H9 (cell line): ENCODE data around the gene TASOR2. TPM values are rescaled to one million over a fixed set of nuclear protein-coding genes. Genes with fewer than 3 reads are reported as not detected.

ENCODE experiments used
- DNase-seq: peaks from one replicate; pipeline ENCODE4 v3.0.0-alpha.2; 2017
- H2AFZ ChIP-seq: one replicate; pipeline ENCODE4 v1.6.1; 2013; ENCODE audit warnings: mild to moderate bottlenecking, low read length, control low read depth, moderate library complexity
- H2AK5ac ChIP-seq: 2 replicates; pipeline ENCODE4 v1.6.1; 2013; ENCODE audit warnings: low read length, control low read depth, mixed read lengths; ENCODE audit not compliant: insufficient read length
- H2BK120ac ChIP-seq: one replicate; pipeline ENCODE4 v1.6.1; 2013; ENCODE audit warnings: low read depth, mild to moderate bottlenecking, low read length, control low read depth, inconsistent platforms; ENCODE audit not compliant: poor library complexity, severe bottlenecking
- H2BK12ac ChIP-seq: 2 replicates; pipeline ENCODE4 v1.6.1; 2013; ENCODE audit warnings: low read length, control low read depth, mixed read lengths, low read depth; ENCODE audit not compliant: insufficient read length
- H2BK15ac ChIP-seq: 2 replicates; pipeline ENCODE4 v1.6.1; 2013; ENCODE audit warnings: low read depth, low read length, control low read depth
- H2BK20ac ChIP-seq: one replicate; pipeline ENCODE4 v1.6.1; 2013; ENCODE audit warnings: low read depth, mild to moderate bottlenecking, low read length, control low read depth, inconsistent platforms; ENCODE audit not compliant: poor library complexity, severe bottlenecking
- H2BK5ac ChIP-seq: 2 replicates; pipeline ENCODE4 v1.6.1; 2013; ENCODE audit warnings: low read length, control low read depth, mixed read lengths; ENCODE audit not compliant: insufficient read length
- H3K14ac ChIP-seq: 2 replicates; pipeline ENCODE4 v1.6.1; 2013; ENCODE audit warnings: low read length, control low read depth; ENCODE audit not compliant: insufficient read depth
- H3K18ac ChIP-seq: 2 replicates; pipeline ENCODE4 v1.6.1; 2013; ENCODE audit warnings: low read depth, mild to moderate bottlenecking, mixed read lengths, low read length, control low read depth; ENCODE audit not compliant: insufficient read length
- H3K23ac ChIP-seq: 2 replicates; pipeline ENCODE4 v1.6.1; 2013; ENCODE audit warnings: low read length, control low read depth, mixed read lengths, low read depth; ENCODE audit not compliant: insufficient read length
- H3K23me2 ChIP-seq: 2 replicates; pipeline ENCODE4 v1.6.1; 2013; ENCODE audit warnings: low read depth, mild to moderate bottlenecking, mixed read lengths, low read length, control low read depth; ENCODE audit not compliant: insufficient read length, poor library complexity, severe bottlenecking
- H3K27ac ChIP-seq: 2 replicates; pipeline ENCODE4 v1.5.1; 2013; ENCODE audit warnings: low read length, control low read depth, mixed read lengths, low read depth; ENCODE audit not compliant: insufficient read length
- H3K27me3 ChIP-seq: 2 replicates; pipeline ENCODE4 v1.6.1; 2013; ENCODE audit warnings: low read length, control low read depth, inconsistent platforms; ENCODE audit not compliant: insufficient read depth
- H3K4ac ChIP-seq: 2 replicates; pipeline ENCODE4 v1.6.1; 2013; ENCODE audit warnings: low read depth, mild to moderate bottlenecking, control low read depth, inconsistent platforms, low read length, moderate library complexity
- H3K4me1 ChIP-seq: 2 replicates; pipeline ENCODE4 v1.6.1; 2013; ENCODE audit warnings: low read length, control low read depth, inconsistent platforms; ENCODE audit not compliant: insufficient read depth
- H3K4me2 ChIP-seq: 2 replicates; pipeline ENCODE4 v1.6.1; 2013; ENCODE audit warnings: low read length, control low read depth, mixed read lengths; ENCODE audit not compliant: insufficient read length, insufficient read depth
- H3K56ac ChIP-seq: 2 replicates; pipeline ENCODE4 v1.6.1; 2013; ENCODE audit warnings: low read depth, mild to moderate bottlenecking, mixed read lengths, low read length, control low read depth; ENCODE audit not compliant: insufficient read length
- H3K79me1 ChIP-seq: 2 replicates; pipeline ENCODE4 v1.6.1; 2013; ENCODE audit warnings: low read depth, mild to moderate bottlenecking, moderate library complexity, low read length, control low read depth, inconsistent platforms; ENCODE audit not compliant: insufficient read depth, poor library complexity, severe bottlenecking
- H3K79me2 ChIP-seq: 2 replicates; pipeline ENCODE4 v1.6.1; 2013; ENCODE audit warnings: low read length, control low read depth, inconsistent platforms; ENCODE audit not compliant: insufficient read depth
- H3K9ac ChIP-seq: 2 replicates; pipeline ENCODE4 v1.6.1; 2013; ENCODE audit warnings: low read length, control low read depth, mixed read lengths; ENCODE audit not compliant: insufficient read length; ENCODE audit errors: extremely low read depth
- H3K9me3 ChIP-seq: one replicate; pipeline ENCODE4 v1.6.1; 2013; ENCODE audit warnings: low read depth, low read length, inconsistent platforms; ENCODE audit not compliant: control insufficient read depth
- H3T11ph ChIP-seq: one replicate; pipeline ENCODE4 v1.6.1; 2013; ENCODE audit warnings: mild to moderate bottlenecking, low read length, control low read depth, inconsistent platforms
- H4K20me1 ChIP-seq: one replicate; pipeline ENCODE4 v1.6.1; 2013; ENCODE audit not compliant: control insufficient read depth, insufficient read length, insufficient read depth
- H4K5ac ChIP-seq: 2 replicates; pipeline ENCODE4 v1.6.1; 2013; ENCODE audit warnings: low read depth, mild to moderate bottlenecking, mixed read lengths, low read length, control low read depth; ENCODE audit not compliant: insufficient read length
- H4K8ac ChIP-seq: replicated peaks from 2 replicates; pipeline ENCODE4 v1.6.1; 2013; ENCODE audit warnings: low read length, control low read depth, mixed read lengths, low read depth; ENCODE audit not compliant: insufficient read length
- H4K91ac ChIP-seq: 2 replicates; pipeline ENCODE4 v1.6.1; 2013; ENCODE audit warnings: low read depth, mild to moderate bottlenecking, moderate library complexity, mixed read lengths, low read length, control low read depth; ENCODE audit not compliant: insufficient read length
- H3K27ac Mint-ChIP-seq, 3 experiments: 2 replicates in 2 of 3; 3 replicates in 1 of 3; pipeline ENCODE4 v1.8.0; 2020 to 2021; ENCODE audit warnings: mixed read lengths in 3 of 3, mild to moderate bottlenecking in 1 of 3, moderate library complexity in 1 of 3
- H3K27me3 Mint-ChIP-seq: 2 replicates; pipeline ENCODE4 v1.8.0; 2021; ENCODE audit warnings: low read depth, mild to moderate bottlenecking, moderate library complexity, mixed read lengths
- H3K36me3 Mint-ChIP-seq, 3 experiments: 2 replicates in 2 of 3; 3 replicates in 1 of 3; pipeline ENCODE4 v1.8.0; 2020 to 2021; ENCODE audit warnings: low read depth in 3 of 3, mixed read lengths in 3 of 3; ENCODE audit not compliant: insufficient read depth in 1 of 3
- H3K4me1 Mint-ChIP-seq, 2 experiments: 2 replicates each; pipeline ENCODE4 v1.8.0; 2020; ENCODE audit warnings: mixed read lengths in 2 of 2
- H3K4me3 Mint-ChIP-seq, 2 experiments: 2 replicates in 1 of 2; 3 replicates in 1 of 2; pipeline ENCODE4 v1.8.0; 2020 to 2021; ENCODE audit warnings: mild to moderate bottlenecking in 2 of 2, mixed read lengths in 2 of 2, moderate library complexity in 1 of 2
- H3K9me3 Mint-ChIP-seq, 2 experiments: 2 replicates in 1 of 2; 3 replicates in 1 of 2; pipeline ENCODE4 v1.8.0; 2020; ENCODE audit warnings: mild to moderate bottlenecking in 2 of 2, mixed read lengths in 2 of 2, moderate library complexity in 1 of 2
- WGBS: extraction: QIAGEN DNeasy Blood & Tissue Kit; methylation state at CpG from one replicate; pipeline ENCODE4 v1.1.7; 2013; ENCODE audit warnings: missing lambda C conversion rate, low lambda C conversion rate, mixed read lengths; ENCODE audit not compliant: insufficient read length; ENCODE audit errors: extremely low coverage; 5-methylcytosine and 5-hydroxymethylcytosine counted together
- total RNA-seq: library from RNA; stranded (reverse); gene quantifications from 2 replicates; pipeline ENCODE4 v1.2.1, GENCODE V29; 2021
- TF ChIP-seq, protein P1 (sequence below): fragments of 200-600 bp; sonication (generic); conservative IDR thresholded peaks from 3 replicates; pipeline ENCODE4 v1.8.0; 2021; ENCODE audit warnings: antibody characterized with exemption, mild to moderate bottlenecking

The TASOR2 gene
- total RNA-seq, 1 experiment from 2014 or later = 64.5 TPM

DNA sequence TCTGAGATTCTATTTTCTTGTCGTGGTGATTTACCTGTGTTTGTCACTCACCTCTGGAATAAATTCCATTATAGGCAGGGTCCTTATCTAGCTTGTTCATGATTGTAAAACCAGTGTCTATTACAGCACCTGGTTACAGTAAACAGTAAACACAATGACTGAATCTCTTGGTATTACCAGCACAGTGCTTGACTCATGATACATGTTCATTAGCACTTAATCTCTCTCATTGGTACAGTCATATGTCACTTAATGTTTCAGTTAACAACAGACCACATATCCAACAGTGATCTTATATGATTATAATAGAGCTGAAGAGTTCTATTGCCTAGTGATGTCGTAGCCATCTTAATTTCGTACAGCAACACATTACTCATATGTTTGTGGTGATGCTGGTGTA is 1.6 kb upstream of the TASOR2 start:
- peaks cover 14 to 15% of the 10 kb centered on the region in 2 experiments for H3K4me1 Mint-ChIP-seq
- Histone ChIP-seq H3K23ac (no peak overlapping the region), H4K91ac (no peak overlapping the region), H2BK120ac (no peak overlapping the region), H2BK12ac (no peak overlapping the region), H3K27ac (no peak overlapping the region), H2BK15ac (no peak overlapping the region), H3K4ac (no peak overlapping the region), H2AK5ac (no peak overlapping the region), H2AFZ (no peak overlapping the region), H2BK20ac (no peak overlapping the region), H4K20me1 (no peaks in the 10 kb centered on the region), H3K56ac (no peak overlapping the region), H3K4me1 (no peaks in the 10 kb centered on the region), H3K79me1 (no peaks in the 10 kb centered on the region), H3K27me3 (no peaks in the 10 kb centered on the region; the same call in 1 of the 2 replicates), H2BK5ac (no peak overlapping the region), H3K79me2 (peaks cover 4% of the 10 kb centered on the region; the same call in 1 of the 2 replicates), H3K9ac (no peak overlapping the region), H3K18ac (no peak overlapping the region), H3K9me3 (no peaks in the 10 kb centered on the region), H3K14ac (no peak overlapping the region), H4K8ac (no peak overlapping the region), H3K23me2 (peaks cover 4% of the 10 kb centered on the region), H4K5ac (no peak overlapping the region), H3K4me2 (no peak overlapping the region), H3T11ph (no peak overlapping the region)
- H3K27me3 Mint-ChIP-seq = peaks cover 54% of the 10 kb centered on the region
- H3K36me3 Mint-ChIP-seq = 0 out of 7 replicates have a peak, but pooled peaks cover 0 to 2% (median 2%) of the 10 kb centered on the region in 3 experiments
- H3K4me3 Mint-ChIP-seq = no peak overlapping the region
- TF ChIP-seq, protein P1, sequence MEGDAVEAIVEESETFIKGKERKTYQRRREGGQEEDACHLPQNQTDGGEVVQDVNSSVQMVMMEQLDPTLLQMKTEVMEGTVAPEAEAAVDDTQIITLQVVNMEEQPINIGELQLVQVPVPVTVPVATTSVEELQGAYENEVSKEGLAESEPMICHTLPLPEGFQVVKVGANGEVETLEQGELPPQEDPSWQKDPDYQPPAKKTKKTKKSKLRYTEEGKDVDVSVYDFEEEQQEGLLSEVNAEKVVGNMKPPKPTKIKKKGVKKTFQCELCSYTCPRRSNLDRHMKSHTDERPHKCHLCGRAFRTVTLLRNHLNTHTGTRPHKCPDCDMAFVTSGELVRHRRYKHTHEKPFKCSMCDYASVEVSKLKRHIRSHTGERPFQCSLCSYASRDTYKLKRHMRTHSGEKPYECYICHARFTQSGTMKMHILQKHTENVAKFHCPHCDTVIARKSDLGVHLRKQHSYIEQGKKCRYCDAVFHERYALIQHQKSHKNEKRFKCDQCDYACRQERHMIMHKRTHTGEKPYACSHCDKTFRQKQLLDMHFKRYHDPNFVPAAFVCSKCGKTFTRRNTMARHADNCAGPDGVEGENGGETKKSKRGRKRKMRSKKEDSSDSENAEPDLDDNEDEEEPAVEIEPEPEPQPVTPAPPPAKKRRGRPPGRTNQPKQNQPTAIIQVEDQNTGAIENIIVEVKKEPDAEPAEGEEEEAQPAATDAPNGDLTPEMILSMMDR = no peak
- WGBS = no CpG with 5 or more reads among the region's 3 CpGs
- no peak for DNase-seq
- H3K9me3 Mint-ChIP-seq = peaks cover 0 to 7% of the 10 kb centered on the region in 2 experiments; a peak in 2 of 5 replicates
- H3K27ac Mint-ChIP-seq = no peak overlapping the region
